ENCODE measurements around the gene GDPD4.

The GDPD4 gene

DNA sequence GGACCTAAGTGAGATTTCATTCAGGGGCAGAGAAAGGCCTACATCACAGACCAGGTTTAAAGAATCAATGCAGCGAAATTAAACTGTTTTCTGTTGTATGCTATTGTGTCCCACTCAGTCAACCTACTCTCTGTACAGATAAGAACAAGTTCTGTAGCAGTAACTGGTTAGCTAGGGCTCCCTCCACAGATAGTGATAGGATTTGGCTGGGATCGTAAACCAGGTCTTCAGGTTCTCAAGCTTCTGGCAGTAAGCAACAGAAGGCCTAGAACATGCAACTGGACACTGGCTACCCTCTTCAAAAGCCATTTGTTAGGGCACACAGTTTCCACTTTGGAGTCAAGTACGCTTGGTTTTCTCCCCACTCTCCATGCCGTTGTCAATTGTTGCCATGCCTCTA lies 69.2 kb downstream of the GDPD4 start:
- no peak for DNase-seq

DNA sequence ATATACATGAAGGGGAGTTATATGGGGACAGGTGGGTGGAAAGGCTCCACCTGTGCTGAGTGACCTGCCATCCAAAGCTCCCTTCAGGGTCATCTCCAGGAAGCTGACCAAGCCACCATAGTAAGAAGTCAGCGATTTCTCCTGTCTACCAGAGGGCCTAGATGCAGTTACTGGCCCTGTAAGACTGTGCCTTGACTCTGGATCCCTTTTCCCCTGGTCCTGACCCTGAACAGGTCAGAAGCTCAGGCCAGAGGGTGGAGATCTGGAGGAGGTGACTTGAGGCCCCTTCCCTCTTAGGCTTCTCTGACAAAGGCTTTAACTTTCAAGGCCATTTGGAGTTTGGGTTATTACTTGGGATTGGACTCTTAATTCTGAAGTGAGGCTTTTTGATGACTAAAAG lies 69.7 kb downstream of the GDPD4 start:
- DNase-seq: no peak

DNA sequence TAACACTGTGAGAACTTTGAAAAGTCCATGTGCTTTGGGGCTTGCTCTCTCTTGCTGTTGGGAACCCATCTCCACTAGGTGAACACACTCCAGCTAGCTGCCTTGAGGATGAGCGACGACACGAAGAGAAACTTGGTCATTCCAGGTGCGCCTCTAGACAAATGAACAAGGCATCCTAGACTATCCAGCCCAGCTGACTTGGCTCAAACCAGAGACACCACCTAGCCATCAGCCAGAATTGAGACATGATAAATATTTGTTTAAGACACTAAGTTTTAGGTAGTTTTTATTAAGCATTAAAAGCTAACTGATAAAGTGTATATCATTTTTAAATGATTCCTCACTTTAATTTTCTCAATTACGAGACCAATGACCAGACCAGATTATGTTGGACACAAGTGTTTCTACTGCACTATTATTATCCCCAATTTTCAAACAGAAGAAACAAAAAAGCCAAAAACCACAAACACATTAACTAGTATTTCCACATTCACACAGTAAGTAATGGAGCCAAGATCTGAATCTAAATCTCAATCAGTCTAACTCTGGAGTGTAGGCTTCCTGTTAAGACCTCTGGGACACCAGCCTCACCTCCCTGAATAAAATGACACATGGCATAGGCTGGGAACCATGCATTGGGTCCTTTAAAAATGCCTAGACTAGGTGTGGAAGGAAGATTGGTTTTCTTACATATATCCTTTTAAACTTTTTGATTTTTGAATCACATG lies 70.4 kb downstream of the GDPD4 start:
- no peak for DNase-seq

DNA sequence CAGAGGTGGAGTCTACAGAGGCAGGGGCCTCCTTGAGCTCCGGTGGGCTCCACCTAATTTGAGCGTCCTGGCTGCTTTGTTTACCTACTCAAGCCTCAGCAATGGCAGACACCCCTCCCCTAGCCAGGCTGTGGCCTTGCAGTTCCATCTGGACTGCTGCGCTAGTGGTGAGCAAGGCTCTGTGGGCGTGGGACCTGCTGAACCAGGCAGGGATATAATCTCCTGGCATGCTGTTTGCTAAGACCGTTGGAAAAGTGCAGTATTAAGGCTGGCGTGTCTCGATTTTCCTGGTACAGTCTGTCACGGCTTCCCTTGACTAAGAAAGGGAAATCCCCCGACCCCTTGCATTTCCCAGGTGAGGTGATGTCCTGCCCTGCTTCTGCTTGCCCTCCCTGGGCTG lies 77.7 kb downstream of the GDPD4 start:
- DNase-seq: no peak

DNA sequence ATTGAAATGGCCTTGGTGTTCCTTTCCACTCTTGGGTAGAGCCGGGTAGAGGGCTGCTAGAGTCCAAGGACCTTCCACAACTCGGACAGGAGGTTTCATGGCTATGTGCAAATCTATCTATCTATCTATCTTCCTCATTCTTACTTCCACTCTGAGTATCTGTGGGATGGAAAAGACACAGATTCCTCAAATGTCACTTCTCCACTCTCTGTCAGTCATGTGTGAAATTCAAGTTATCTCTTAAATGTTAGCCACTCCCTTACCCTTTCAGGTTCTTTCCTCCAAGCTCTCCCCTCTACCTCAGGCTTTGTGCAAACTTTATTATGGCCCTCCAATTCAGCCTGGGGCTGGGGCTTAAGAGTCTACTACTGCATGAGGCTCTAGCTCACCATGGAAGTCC lies 84.3 kb downstream of the GDPD4 start:
- DNase-seq: no peak

DNA sequence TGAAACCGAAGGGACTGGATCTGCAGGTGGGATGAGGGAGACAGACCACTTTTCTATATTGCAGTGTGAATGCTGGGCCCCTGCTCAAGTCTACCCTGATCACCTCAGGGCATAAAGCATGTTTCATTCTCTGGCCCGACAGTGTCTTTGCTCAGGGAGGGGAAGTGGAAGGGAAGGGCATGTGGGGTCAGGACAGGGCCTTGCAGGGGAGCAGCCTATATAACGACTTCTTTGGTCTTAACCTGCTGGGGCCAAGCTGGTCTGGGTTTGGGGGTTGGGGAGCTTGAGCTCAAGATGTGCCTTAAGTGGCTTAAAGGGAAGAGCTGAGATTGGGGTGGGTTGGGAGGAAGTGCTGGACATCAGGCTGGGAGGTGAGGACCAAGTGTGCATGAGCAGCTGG lies 86.4 kb downstream of the GDPD4 start:
- no peak for DNase-seq

DNA sequence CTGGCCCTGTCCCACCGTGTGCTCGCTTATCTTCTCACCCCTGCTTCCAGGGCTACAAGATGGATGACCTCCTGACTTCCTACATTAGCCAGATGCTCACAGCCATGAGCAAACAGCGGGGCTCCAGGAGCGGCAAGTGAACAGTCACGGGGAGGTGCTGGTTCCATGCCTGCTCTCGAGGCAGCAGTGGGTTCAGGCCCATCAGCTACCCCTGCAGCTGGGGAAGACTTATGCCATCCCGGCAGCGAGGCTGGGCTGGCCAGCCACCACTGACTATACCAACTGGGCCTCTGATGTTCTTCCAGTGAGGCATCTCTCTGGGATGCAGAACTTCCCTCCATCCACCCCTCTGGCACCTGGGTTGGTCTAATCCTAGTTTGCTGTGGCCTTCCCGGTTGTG lies 86.9 kb downstream of the GDPD4 start:
- DNase-seq: no peak

DNA sequence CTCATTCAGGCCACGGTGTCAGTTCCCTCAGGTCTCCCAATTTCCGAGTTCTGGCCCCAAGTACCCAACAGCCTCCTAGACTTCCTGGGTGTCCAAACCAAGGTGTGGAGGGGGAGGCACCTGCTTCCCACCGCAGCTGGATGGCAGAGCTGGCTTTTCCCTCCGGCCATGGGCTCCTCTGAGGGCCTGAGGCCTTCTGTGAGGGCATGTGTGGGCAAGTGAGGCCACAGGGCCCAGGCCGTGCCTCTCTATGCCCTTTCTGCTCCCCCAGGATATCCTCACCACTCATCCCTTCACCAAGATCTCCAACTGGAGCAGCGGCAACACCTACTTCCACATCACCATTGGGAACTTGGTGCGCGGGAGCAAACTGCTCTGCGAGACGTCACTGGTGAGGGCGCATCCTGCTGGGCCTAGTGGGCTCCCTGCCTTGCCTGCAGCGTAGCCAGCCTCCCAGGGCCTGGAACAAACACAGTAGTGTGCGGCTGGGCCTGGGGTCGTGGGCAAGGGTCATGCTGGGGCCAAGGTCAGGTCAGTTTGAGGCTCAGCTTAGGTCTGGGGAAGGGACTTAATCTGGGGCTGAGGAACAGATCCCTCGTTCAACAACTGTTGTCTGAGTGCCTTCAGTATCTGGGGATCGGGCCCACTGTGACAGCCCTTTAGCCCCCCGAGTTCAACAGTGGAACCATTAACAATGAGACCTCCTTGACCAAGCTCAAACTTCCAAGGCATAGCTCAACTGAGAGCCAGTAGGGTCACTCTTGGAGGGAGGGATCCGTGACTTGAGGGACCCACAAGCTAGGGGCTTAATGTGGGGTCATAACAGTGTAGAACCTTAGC lies 87.7 kb downstream of the GDPD4 start:
- no peak for DNase-seq

DNA sequence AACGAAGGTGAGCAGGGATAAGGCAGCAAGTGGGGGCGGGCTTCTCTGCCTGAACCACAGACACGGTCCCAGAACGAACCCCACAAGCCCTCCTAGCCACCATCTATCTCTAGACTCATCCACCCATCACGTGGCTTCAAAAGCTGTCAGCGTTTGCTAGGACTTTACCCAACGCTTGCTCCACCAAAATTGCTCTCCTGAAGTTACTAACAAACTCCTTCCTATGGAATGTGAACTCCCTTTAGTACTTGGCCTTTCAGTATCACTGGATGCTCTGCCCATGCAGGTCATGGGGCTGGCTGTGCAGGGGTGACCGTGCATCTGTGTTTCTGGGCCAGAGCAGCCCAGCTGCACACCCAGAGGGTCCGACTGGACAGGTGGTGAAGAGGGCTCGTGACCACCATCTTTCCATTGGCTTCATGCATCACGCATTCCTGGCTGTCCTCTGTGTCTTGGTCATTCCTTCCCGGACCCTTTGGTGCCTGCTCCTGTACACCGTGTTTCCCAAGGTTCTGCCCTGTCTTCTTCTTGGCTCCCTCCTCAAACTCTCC lies 88.4 kb downstream of the GDPD4 start:
- no peak for DNase-seq

DNA sequence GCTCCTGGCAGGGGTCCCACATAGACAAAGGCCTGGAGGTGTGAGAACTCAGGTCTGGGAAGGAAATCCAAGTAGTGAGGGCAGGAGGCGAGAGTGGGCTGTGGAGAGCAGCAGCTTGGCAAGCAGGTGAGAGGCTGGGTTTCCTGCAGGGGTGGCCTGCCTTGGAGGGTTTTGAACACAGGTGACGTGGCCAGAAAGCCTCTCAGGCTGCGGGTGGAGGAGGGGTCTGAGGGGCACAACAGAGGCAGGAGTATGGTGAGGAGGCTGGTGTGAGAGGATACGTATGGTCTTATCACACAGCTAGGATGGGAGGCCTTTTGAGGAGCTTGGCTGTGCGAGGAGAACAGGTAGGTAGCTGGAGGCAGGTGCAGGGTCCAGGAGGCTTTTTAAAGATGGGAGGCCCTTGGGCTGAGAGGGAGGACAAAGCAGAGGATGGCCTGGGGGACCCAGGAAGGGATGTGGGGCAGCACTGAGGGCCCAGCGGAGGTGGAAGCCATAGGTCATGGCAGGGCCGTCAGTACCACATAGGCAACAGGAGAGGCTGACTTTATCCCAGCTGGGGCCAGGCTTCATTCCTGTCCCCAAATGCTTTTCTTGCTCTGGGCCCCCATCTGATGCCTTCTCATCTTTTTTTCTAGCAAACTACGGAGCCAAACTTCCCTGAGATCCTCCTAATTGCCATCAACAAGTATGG lies 89.0 kb downstream of the GDPD4 start:
- no peak for DNase-seq

DNA sequence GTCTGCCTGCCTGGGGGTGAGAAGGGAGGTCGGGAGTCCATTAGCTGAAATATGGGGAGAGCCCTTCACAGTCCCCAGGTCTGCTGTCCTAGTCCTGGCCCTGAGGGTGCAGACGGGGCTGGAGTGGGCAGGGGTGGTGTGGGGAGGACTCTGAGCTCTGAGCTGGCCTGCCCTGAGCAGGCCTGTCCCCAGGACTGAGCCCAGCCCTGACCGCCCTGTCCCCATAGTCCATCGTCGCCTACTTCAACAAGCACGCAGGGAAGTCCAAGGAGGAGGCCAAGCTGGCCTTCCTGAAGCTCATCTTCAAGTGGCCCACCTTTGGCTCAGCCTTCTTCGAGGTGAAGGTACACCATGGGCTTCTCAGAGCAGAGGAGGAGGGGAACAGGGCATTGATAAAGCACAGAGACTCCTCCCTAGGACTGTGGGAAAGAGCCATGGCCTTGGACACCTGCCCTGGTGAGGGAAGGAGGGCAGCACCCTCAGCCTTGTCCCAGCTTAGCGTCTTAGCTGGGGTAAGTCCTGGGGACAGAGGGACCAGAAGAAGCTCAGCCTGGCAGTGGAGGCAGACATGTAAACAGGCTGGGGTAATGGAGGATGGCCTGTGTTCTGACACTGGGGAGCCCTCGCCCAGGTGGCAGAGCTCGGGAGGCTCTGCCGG lies 89.8 kb downstream of the GDPD4 start:
- DNase-seq: no peak

DNA sequence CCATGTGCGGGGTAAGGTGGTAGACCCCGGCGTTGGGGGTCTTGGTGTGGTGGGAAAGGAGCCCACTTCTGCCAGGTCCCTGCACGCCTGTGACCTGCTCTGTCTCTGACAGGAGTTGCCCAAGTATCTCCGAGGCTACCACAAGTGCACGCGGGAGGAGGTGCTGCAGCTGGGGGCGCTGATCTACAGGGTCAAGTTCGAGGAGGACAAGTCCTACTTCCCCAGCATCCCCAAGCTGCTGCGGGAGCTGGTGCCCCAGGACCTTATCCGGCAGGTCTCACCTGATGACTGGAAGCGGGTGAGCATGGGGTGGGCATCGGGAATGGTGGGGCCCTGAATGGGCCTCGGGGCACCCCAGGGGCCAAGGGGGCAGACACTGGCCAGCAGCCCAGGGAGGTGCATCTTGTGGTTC lies 90.4 kb downstream of the GDPD4 start:
- DNase-seq: no peak

DNA sequence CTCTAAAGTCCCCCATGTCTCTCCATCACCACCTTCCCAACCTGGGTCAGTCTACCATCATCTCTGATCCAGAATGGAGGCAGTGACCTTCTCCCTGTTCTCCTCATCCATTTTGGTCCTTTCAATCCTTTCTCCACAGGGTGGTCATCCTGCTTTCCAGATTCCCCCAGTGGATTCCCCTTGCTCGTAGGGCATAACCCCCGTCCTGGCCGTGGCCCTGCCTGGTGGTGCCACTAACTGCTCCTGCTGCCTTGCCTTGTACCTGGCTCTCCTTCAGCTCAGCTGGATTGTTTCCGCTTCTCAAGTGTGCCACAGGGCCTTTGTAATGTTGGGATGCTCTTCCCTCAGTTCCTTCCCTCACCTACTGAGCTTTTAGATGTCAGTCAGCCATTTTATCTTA lies 91.8 kb downstream of the GDPD4 start:
- no peak for DNase-seq

DNA sequence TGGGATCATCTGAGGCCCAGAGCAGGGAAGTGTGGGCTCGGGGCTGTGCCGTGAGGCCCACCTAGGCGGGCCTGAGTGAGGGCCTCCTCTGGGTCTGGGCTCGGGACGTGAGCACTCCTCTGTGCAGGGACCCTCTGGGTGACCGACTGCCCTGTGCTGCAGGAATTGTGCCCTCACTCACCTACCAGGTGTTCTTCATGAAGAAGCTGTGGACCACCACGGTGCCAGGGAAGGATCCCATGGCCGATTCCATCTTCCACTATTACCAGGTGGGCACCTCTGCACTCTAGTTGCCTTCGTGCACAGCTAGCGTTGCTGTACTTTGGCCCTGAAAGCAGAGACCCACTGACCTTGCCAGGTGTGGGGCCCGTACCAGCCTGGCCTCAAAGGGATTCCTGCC lies 93.0 kb downstream of the GDPD4 start:
- no peak for DNase-seq

DNA sequence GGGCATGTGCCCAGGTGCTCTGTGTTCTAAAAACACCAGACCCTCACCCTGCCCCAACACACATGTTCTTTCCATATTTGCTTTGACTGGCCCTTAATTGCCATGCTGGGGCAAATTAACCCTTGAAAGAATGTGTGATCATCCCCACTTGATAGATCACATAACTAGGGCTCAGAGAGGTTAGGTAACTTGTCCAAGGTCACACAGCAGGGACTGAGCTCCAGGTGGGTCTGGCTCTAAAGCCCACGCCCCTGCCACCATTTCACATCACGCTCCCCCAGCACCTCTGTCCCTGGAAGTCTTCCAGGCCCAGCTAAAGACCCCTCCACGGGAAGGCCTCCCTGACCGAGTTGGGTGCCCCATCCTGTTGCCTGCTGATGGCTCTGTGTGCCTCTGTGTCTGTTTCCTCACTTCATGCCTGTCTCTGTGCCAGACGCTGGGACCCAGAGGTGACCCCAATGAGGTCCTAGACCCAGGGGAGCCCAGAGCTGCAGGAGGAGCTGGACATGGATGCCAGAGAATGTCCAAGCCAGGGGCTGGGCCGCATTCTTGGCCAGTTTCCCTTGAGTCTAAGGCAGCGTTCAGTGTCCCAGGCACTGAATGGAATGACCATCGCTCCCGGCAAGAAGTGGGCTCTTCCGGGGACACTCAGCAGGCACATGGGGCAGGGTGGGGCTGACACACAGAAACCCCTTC lies 93.7 kb downstream of the GDPD4 start:
- no peak for DNase-seq

DNA sequence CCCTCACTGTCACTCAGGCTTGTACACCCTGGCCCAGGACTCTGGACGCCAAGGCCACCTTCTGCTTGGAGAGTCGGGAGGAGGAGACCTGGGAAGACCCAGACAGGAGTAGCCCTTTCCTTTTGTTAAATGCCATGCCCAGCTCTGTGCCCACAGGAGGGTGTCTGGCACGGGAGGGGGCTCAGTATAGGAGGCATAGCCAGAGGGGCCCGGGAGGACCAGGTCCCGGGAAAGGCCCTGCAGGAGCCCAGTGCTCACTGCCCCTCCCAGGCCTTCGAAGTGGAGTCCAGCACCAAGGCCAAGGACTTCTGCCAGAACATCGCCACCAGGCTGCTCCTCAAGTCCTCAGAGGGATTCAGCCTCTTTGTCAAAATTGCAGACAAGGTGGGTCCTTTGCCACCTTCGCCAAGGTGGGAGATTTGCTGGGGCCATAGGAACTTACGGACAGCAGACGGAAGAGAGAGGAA lies 94.4 kb downstream of the GDPD4 start:
- DNase-seq: no peak

DNA sequence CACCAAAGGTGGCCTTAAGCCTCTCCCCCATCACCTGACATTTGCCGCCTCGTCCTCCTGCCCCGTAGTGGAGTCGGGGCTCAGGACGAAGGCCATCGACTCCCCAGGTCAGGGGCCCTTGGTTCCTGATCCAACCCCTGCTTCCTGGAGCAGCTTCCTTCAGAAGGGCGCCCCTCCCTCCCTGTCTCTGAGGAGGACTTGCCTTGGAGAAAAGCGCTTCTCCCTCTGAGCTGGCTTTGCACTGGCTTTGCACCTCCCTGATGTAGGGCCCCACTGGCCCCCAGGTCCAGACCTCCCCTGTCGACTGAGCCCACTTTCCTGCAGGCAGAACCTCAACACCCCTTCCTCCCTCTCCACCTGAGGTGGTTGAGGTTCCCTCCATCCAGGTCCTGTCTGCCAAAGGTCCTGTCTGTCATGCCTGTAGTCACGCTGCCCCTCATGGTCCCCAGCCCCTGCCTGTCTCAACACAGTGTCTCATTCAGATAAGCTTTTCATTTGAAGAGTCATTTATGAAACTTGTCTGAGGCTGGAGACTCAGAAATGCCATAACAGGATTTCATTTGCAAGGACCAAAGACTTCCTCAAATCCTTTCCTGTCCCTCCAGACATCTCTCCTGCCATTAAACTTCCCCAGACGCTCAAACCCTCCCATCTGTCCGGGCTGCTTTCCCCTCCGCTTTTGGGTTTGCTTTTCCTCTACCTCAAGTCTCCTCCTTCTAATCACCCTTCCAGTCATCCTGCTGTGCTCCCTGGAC lies 95.0 kb downstream of the GDPD4 start:
- no peak for DNase-seq

DNA sequence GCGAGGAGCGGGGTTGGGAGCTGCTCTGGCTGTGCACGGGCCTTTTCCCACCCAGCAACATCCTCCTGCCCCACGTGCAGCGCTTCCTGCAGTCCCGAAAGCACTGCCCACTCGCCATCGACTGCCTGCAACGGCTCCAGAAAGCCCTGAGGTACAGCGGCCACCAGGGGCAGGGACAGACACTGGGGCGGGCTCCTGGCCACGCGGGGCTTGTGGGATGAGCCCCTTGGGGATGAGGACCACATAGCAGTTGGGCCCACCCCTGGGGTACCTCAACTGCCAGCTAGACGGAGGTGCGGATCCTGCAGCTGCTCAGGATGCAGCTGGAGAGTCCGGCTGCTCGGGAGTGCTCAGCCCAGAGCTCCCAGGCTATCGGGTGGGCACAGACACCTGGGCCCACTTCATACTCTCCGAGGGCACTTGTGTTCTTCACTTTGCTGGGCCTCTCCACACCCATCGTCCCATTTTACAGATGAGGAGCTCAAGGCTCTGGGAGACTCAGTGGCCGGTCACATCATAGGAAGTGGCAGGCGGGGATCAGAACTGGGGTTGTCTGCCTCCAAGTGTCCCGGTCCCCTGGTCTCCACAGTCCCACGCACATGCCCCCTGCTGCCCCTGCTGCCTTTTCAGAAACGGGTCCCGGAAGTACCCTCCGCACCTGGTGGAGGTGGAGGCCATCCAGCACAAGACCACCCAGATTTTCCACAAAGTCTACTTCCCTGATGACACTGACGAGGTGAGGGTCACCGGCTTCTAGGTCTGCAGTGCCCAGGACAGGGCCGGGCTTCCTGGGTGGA lies 95.8 kb downstream of the GDPD4 start:
- DNase-seq: no peak

DNA sequence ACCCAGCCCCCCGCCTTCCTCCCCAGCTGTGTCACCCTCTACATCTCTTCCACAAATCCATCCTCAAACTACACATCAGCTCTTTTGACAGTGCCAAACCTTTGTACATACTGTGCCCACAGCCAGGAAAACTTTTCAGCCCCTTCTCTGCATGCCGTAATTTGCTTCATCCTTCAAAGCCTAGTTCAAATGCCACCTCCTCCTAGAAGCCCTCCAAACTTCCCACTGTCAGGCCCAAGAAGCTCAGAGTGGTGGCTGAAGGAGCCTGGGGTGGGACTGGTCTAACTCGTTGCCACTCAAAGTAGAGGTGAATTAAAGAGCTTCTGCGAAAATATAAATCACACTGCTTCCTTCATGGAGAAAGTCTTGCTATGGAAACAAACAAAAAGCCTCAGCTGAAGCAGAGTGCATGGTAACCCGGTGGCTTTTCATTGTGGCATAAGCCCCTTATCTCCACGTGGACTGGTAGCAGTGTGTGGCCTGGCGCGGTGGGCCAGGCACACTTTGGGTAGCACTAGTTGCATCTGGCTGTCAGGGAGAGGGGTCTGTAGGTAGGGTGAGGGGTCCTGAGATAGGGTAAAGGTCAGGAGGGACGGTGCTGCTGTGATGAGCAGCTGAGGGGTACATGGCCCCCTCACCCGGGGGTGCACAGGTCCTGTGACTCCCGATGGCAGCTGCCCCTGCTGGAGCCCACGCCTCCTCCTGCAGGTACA lies 96.6 kb downstream of the GDPD4 start:
- DNase-seq: no peak
